HG02840 (cell line): ENCODE results near the gene CACNA1D.

ENCODE experiments used
- ATAC-seq: cut with Tn5 transposase; IDR thresholded peaks from one replicate; pipeline ENCODE4 v1.9.1; 2021; ENCODE audit warnings: mild to moderate bottlenecking, moderate library complexity, moderate number of reproducible peaks; ENCODE audit not compliant: unreplicated experiment, low FRiP score

Gene CACNA1D

GRCh38 chr3:53833053-53833645, 338.7 kb downstream of the CACNA1D start:
- no peak for ATAC-seq

- no peak for ATAC-seq
Observed at GRCh38 chr3:53833700-53834099, 339.3 kb downstream of the CACNA1D start.

- no peak for ATAC-seq
Observed at GRCh38 chr3:53834429-53835095, 340.2 kb downstream of the CACNA1D start.

GRCh38 chr3:53835257-53835656, 340.8 kb downstream of the CACNA1D start:
- ATAC-seq: no peak

GRCh38 chr3:53836084-53836872, 341.9 kb downstream of the CACNA1D start:
- ATAC-seq: no peak

GRCh38 chr3:53837331-53837730, 342.9 kb downstream of the CACNA1D start:
- no peak for ATAC-seq

GRCh38 chr3:53841296-53841695, 346.9 kb downstream of the CACNA1D start:
- ATAC-seq: no peak

- no peak for ATAC-seq
Observed at GRCh38 chr3:53842436-53843194, 348.2 kb downstream of the CACNA1D start.

GRCh38 chr3:53843195-53844177, 349.1 kb downstream of the CACNA1D start:
- ATAC-seq: peak; percentile 36

GRCh38 chr3:53844262-53845102, 350.1 kb downstream of the CACNA1D start:
- ATAC-seq: no peak

GRCh38 chr3:53845103-53845880, 350.9 kb downstream of the CACNA1D start:
- ATAC-seq: peak; percentile 30

- no peak for ATAC-seq
Observed at GRCh38 chr3:53845881-53846133, 351.4 kb downstream of the CACNA1D start.

- ATAC-seq: peak; percentile 39
Observed at GRCh38 chr3:53846134-53846850, 351.9 kb downstream of the CACNA1D start, which contains the start of the genes CHDH and IL17RB. Gene CHDH (minus strand): TSS chr3:53846419. CDS start chr3:53824008, 22,411 bp downstream. Gene IL17RB (plus strand): TSS chr3:53846568. CDS start chr3:53846589, 21 bp downstream.

- ATAC-seq: no peak
Observed at GRCh38 chr3:53846851-53847155, 352.4 kb downstream of the CACNA1D start.

GRCh38 chr3:53849916-53850315, 355.5 kb downstream of the CACNA1D start:
- ATAC-seq: no peak

- no peak for ATAC-seq
Observed at GRCh38 chr3:53850895-53851294, 356.5 kb downstream of the CACNA1D start.

GRCh38 chr3:53856964-53857363, 362.6 kb downstream of the CACNA1D start:
- ATAC-seq: no peak
